ENCODE measurements around the gene ARGFX.

ARGFX gene

DNA sequence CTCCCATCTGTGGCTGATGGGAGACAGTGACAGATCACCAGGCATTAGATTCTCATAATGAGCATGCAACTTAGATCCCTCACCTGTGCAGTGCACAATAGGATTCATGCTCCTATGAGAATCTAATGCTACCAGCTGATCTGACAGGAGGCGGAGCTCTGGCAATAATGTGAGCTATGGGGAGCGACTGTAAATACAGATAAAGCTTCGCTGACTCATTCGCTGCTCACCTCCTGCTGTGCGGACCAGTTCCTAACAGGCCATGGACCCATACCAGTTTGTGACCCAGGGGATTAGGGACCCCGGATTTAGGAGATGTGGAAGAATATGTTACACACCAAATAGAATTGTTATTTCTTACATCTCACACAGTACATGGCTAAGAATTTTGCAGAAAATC, 6.7 kb downstream of the ARGFX start:
- DNase-seq (ENCODE audit: low read depth in 1 of 2, low spot score in 1 of 2) = no peak
- TF ChIP-seq, protein P1, sequence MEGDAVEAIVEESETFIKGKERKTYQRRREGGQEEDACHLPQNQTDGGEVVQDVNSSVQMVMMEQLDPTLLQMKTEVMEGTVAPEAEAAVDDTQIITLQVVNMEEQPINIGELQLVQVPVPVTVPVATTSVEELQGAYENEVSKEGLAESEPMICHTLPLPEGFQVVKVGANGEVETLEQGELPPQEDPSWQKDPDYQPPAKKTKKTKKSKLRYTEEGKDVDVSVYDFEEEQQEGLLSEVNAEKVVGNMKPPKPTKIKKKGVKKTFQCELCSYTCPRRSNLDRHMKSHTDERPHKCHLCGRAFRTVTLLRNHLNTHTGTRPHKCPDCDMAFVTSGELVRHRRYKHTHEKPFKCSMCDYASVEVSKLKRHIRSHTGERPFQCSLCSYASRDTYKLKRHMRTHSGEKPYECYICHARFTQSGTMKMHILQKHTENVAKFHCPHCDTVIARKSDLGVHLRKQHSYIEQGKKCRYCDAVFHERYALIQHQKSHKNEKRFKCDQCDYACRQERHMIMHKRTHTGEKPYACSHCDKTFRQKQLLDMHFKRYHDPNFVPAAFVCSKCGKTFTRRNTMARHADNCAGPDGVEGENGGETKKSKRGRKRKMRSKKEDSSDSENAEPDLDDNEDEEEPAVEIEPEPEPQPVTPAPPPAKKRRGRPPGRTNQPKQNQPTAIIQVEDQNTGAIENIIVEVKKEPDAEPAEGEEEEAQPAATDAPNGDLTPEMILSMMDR (IDR thresholded peaks at IDR 0.05; ENCODE audit: insufficient read depth, low read length) = no peak
- no peak for TF ChIP-seq SPI1 (IDR thresholded peaks at IDR 0.05; ENCODE audit: borderline replicate concordance, low read depth)
- TF ChIP-seq, protein P2, sequence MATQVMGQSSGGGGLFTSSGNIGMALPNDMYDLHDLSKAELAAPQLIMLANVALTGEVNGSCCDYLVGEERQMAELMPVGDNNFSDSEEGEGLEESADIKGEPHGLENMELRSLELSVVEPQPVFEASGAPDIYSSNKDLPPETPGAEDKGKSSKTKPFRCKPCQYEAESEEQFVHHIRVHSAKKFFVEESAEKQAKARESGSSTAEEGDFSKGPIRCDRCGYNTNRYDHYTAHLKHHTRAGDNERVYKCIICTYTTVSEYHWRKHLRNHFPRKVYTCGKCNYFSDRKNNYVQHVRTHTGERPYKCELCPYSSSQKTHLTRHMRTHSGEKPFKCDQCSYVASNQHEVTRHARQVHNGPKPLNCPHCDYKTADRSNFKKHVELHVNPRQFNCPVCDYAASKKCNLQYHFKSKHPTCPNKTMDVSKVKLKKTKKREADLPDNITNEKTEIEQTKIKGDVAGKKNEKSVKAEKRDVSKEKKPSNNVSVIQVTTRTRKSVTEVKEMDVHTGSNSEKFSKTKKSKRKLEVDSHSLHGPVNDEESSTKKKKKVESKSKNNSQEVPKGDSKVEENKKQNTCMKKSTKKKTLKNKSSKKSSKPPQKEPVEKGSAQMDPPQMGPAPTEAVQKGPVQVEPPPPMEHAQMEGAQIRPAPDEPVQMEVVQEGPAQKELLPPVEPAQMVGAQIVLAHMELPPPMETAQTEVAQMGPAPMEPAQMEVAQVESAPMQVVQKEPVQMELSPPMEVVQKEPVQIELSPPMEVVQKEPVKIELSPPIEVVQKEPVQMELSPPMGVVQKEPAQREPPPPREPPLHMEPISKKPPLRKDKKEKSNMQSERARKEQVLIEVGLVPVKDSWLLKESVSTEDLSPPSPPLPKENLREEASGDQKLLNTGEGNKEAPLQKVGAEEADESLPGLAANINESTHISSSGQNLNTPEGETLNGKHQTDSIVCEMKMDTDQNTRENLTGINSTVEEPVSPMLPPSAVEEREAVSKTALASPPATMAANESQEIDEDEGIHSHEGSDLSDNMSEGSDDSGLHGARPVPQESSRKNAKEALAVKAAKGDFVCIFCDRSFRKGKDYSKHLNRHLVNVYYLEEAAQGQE (IDR thresholded peaks at IDR 0.05; ENCODE audit: insufficient replicate concordance, low read depth) = no peak
- no peaks in the 10 kb centered on the region for H3K27me3 ChIP-seq (ENCODE audit: insufficient read depth, poor library complexity, severe bottlenecking)
- no peak overlapping the region for H3K4me3 ChIP-seq (replicated peaks; ENCODE audit: insufficient read depth, low read length)
- no peak overlapping the region for H3K27ac ChIP-seq (replicated peaks)

DNA sequence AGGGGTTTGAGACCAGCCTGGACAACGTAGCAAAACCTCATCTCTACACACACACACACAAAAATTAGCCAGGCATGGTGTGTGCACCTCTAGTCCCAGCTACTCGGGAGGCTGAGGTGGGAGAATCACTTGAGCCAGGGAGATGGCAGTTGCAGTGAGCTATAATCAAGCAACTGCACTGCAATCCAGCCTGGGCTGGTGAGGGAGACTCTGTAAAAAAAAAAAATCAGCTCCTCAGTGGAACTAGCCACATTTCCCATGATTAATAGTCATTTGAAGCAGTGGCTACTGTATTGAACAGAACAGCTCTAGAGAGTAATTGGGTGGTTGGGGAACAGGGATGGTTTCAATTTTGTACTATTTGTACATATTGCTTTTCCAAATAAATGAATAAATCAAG, 13.9 kb downstream of the ARGFX start:
- TF ChIP-seq, protein P1 (IDR thresholded peaks at IDR 0.05; ENCODE audit: insufficient read depth, low read length) = no peak
- TF ChIP-seq POLR2AphosphoS5 (IDR thresholded peaks at IDR 0.05; ENCODE audit: low read depth) (no peak), SPI1 (IDR thresholded peaks at IDR 0.05; ENCODE audit: borderline replicate concordance, low read depth) (no peak), GABPA (IDR thresholded peaks at IDR 0.05; ENCODE audit: low read depth) (no peak)
- TF ChIP-seq, protein P2 (IDR thresholded peaks at IDR 0.05; ENCODE audit: insufficient replicate concordance, low read depth) = no peak
- Histone ChIP-seq H3K27me3 (ENCODE audit: insufficient read depth, poor library complexity, severe bottlenecking) (no peaks in the 10 kb centered on the region), H3K4me3 (replicated peaks; ENCODE audit: insufficient read depth, low read length) (no peak overlapping the region), H3K27ac (replicated peaks) (no peak overlapping the region)
- DNase-seq (ENCODE audit: low read depth in 1 of 2, low spot score in 1 of 2) = no peak

DNA sequence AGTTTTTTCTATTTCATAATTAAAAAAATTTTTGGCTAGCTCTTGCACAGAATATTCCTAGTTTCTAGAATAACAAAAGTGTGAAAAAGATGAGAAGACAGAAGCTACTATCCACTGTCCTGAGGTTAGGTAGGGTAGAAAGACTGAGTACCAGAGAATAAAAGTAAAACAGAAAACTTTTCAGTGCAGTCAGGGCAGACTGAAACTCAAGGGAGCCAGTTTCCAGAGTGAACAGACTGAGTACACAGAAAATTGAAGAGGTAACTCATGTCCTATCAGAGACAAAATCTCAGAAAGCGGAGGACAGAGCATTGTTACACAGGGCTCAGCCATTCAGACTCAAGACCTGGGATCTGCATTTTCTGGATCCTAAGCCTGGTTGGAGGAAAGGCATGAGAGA, 16.7 kb downstream of the ARGFX start:
- no peak overlapping the region for H3K27ac ChIP-seq (replicated peaks)
- no peak for DNase-seq (ENCODE audit: low read depth in 1 of 2, low spot score in 1 of 2)
- TF ChIP-seq GABPA (IDR thresholded peaks at IDR 0.05; ENCODE audit: low read depth) (no peak), SPI1 (IDR thresholded peaks at IDR 0.05; ENCODE audit: borderline replicate concordance, low read depth) (no peak), POLR2AphosphoS5 (IDR thresholded peaks at IDR 0.05; ENCODE audit: low read depth) (no peak)
- TF ChIP-seq, protein P2 (IDR thresholded peaks at IDR 0.05; ENCODE audit: insufficient replicate concordance, low read depth) = no peak
- TF ChIP-seq, protein P1 (IDR thresholded peaks at IDR 0.05; ENCODE audit: insufficient read depth, low read length) = no peak
- no peak overlapping the region for H3K4me3 ChIP-seq (replicated peaks; ENCODE audit: insufficient read depth, low read length)
- no peaks in the 10 kb centered on the region for H3K27me3 ChIP-seq (ENCODE audit: insufficient read depth, poor library complexity, severe bottlenecking)
